OCI-LY3 (cell line): ENCODE results near the gene AOX1.

ENCODE experiments used
- H2AFZ ChIP-seq: fragments of 200-600, 300-600 bp; shearing (Covaris generic); 2 replicates; pipeline ENCODE4 v1.6.0; 2014; ENCODE audit warnings: antibody characterized with exemption, low read depth, low read length
- H3K27ac ChIP-seq: fragments of 200-600, 300-600 bp; sonication (generic); 2 replicates; pipeline ENCODE4 v1.5.1; 2014; ENCODE audit warnings: mild to moderate bottlenecking, low read length, moderate library complexity, mixed read lengths
- H3K27me3 ChIP-seq: fragments of 200-600, 300-600 bp; sonication (generic); 2 replicates; pipeline ENCODE4 v1.6.1; 2014; ENCODE audit warnings: low read depth, low read length, mixed read lengths
- H3K36me3 ChIP-seq: fragments of 200-600, 300-600 bp; sonication (generic); replicated peaks from 2 replicates; pipeline ENCODE3; 2014; ENCODE audit warnings: low read depth, low read length, mixed read lengths
- H3K4me1 ChIP-seq: fragments of 300-600, 200-600 bp; sonication (generic); 2 replicates; pipeline ENCODE4 v1.6.1; 2014; ENCODE audit warnings: low read length, mixed read lengths
- H3K4me2 ChIP-seq: fragments of 200-600, 300-600 bp; sonication (generic); 2 replicates; pipeline ENCODE4 v1.6.1; 2014; ENCODE audit warnings: low read length, mixed read lengths
- H3K4me3 ChIP-seq: fragments of 300-600, 200-600 bp; sonication (generic); 2 replicates; pipeline ENCODE4 v1.5.1; 2014; ENCODE audit warnings: antibody characterized with exemption, mild to moderate bottlenecking, low read length, moderate library complexity
- H3K79me2 ChIP-seq: fragments of 300-600, 200-600 bp; shearing (Covaris generic); 2 replicates; pipeline ENCODE4 v1.6.1; 2014; ENCODE audit warnings: mild to moderate bottlenecking, low read length, mixed read lengths
- H3K9ac ChIP-seq: fragments of 300-600, 200-600 bp; shearing (Covaris generic); 2 replicates; pipeline ENCODE4 v1.6.0; 2014; ENCODE audit warnings: mild to moderate bottlenecking, low read length, moderate library complexity
- H3K9me3 ChIP-seq: fragments of 200-600, 300-600 bp; shearing (Covaris generic); 2 replicates; pipeline ENCODE4 v1.6.1; 2014; ENCODE audit warnings: low read length, mixed read lengths; ENCODE audit not compliant: insufficient read depth
- H4K20me1 ChIP-seq: fragments of 200-600, 300-600 bp; sonication (generic); 2 replicates; pipeline ENCODE4 v1.6.1; 2016; ENCODE audit warnings: low read length, mixed read lengths; ENCODE audit not compliant: insufficient read depth
- EZH2phosphoT487 ChIP-seq: fragments of 200-600 bp; shearing (Covaris generic); IDR thresholded peaks from 2 replicates; pipeline ENCODE4 v1.6.1; 2018; ENCODE audit warnings: antibody characterized with exemption, mixed run types, low read depth
- TF ChIP-seq, protein P1 (sequence below): fragments of 200-600, 300-600 bp; sonication (generic); IDR thresholded peaks from 2 replicates; pipeline ENCODE4 v1.5.1; 2014; ENCODE audit warnings: antibody characterized with exemption, low read length, low read depth

The AOX1 gene

DNA sequence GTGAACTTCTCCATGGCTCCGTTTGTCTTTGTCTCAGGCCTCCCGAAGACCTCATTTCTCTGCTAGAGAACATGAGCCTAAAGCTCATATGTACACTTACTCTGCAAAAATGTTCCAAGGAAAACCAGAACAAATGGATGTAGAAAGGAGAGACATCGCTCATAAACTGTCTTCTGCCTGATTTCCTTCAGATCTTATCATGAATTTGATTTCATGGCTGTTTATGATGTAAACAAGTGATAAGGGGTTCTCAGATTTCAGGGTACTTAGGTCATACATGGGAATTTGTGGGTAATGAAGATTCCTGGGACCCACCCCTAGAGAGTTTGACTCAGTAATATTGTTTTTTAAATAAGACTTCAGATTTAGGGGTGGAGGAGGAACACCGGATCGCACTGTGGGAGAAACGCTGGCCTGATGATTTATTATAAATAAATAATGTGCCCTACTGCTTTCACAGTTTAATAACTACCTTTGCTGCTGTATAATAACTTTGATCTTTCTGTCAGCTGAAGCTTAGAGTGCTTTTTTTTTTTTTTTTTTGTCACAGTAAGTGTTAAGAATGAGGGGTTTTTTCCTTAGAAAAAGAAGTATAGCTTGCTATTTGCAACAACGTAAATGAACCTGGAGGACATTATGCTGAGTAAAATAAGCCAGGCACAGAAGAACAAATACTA lies 14.9 kb downstream of the AOX1 start:
- H3K9me3 ChIP-seq = no peaks in the 10 kb centered on the region
- H3K36me3 ChIP-seq = no peaks in the 10 kb centered on the region
- no peaks in the 10 kb centered on the region for H4K20me1 ChIP-seq
- no peak for TF ChIP-seq EZH2phosphoT487
- TF ChIP-seq, protein P1, sequence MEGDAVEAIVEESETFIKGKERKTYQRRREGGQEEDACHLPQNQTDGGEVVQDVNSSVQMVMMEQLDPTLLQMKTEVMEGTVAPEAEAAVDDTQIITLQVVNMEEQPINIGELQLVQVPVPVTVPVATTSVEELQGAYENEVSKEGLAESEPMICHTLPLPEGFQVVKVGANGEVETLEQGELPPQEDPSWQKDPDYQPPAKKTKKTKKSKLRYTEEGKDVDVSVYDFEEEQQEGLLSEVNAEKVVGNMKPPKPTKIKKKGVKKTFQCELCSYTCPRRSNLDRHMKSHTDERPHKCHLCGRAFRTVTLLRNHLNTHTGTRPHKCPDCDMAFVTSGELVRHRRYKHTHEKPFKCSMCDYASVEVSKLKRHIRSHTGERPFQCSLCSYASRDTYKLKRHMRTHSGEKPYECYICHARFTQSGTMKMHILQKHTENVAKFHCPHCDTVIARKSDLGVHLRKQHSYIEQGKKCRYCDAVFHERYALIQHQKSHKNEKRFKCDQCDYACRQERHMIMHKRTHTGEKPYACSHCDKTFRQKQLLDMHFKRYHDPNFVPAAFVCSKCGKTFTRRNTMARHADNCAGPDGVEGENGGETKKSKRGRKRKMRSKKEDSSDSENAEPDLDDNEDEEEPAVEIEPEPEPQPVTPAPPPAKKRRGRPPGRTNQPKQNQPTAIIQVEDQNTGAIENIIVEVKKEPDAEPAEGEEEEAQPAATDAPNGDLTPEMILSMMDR = no peak
- H3K79me2 ChIP-seq = no peaks in the 10 kb centered on the region
- no peaks in the 10 kb centered on the region; the same call in 1 of the 2 replicates for H3K27me3 ChIP-seq
- no peak overlapping the region for H3K9ac ChIP-seq
- no peak overlapping the region for H2AFZ ChIP-seq
- no peak overlapping the region for H3K27ac ChIP-seq
- no peaks in the 10 kb centered on the region for H3K4me1 ChIP-seq
- no peak overlapping the region for H3K4me3 ChIP-seq
- H3K4me2 ChIP-seq = no peak overlapping the region

DNA sequence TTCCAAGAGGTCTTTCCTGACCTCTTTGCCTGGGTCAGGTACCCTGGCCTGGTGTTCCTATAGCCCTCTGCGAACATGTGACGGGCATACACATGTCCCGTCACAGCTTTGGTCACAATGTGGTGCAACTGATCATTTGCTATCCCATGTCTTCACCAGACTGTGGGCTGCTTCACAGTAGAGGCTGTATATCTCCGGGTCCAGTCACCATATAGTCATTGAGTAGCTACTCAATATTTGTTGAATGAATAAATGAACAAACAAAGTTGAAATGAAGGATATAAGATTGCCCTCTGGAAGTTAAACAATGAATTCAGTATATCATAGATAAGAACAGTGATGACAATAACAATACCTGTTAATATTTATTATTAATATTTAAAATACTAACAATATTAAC lies 16.8 kb downstream of the AOX1 start:
- H3K4me3 ChIP-seq = no peak overlapping the region
- H3K4me1 ChIP-seq = no peaks in the 10 kb centered on the region
- no peak overlapping the region for H2AFZ ChIP-seq
- no peaks in the 10 kb centered on the region for H3K36me3 ChIP-seq
- H3K27me3 ChIP-seq = no peaks in the 10 kb centered on the region
- H3K9me3 ChIP-seq = no peaks in the 10 kb centered on the region
- H3K4me2 ChIP-seq = no peak overlapping the region
- H4K20me1 ChIP-seq = no peaks in the 10 kb centered on the region
- no peaks in the 10 kb centered on the region for H3K79me2 ChIP-seq
- H3K9ac ChIP-seq = no peak overlapping the region
- no peak overlapping the region for H3K27ac ChIP-seq
- TF ChIP-seq EZH2phosphoT487 = no peak
- TF ChIP-seq, protein P1 = no peak

DNA sequence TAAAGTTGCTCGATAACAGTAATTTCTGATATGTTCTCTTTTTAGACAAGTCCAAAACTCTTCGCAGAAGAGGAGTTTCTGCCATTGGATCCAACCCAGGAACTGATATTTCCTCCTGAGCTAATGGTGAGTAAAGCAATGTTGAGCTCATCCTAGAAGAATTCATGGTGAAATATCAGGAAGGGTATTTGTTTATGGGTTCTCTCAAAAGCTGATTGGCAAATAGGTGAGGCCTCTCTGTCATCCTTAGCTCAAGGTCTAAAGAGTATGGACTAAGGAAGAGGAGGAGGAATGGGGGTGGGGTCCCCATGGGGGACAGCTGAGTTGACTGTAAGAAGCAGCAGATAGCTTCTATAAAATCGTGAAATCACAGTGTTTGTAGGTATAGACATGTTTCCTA lies 18.2 kb downstream of the AOX1 start:
- Histone ChIP-seq H3K9me3 (no peaks in the 10 kb centered on the region), H3K4me3 (no peak overlapping the region), H3K79me2 (no peaks in the 10 kb centered on the region), H2AFZ (no peak overlapping the region), H3K4me1 (no peaks in the 10 kb centered on the region), H3K27ac (no peak overlapping the region), H3K4me2 (no peak overlapping the region), H3K36me3 (no peaks in the 10 kb centered on the region), H3K9ac (no peak overlapping the region), H4K20me1 (no peaks in the 10 kb centered on the region), H3K27me3 (peaks cover 8% of the 10 kb centered on the region)
- TF ChIP-seq, protein P1 = no peak
- TF ChIP-seq EZH2phosphoT487 = no peak

DNA sequence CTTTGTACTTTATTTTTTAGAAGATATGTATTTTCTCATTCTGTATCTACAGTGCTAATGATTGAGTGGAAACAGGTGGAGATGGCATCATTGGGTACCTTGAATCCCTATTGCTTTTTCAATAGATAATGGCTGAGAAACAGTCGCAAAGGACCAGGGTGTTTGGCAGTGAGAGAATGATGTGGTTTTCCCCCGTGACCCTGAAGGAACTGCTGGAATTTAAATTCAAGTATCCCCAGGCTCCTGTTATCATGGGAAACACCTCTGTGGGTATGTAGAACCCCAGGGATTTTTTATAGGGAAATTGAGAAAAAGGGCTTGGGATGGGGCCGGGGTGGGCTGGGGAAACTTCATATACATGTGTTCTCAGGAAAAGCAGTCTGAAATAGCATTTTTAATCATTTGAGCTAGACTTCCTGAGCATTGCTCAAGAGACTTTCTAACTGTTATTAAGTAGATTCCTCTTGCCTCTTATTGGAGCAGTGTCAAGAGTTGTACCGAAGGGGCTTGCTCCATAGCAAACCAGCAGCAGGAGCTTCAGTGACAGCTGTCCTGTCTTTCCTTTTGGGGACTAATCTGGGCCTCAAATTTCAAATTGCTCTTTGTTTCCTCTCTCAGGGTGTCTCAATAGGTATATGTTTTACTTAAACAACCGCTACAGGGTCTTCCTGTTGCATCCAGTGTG lies 18.9 kb downstream of the AOX1 start:
- no peak overlapping the region for H2AFZ ChIP-seq
- no peak overlapping the region for H3K27ac ChIP-seq
- no peaks in the 10 kb centered on the region for H4K20me1 ChIP-seq
- no peak overlapping the region for H3K4me3 ChIP-seq
- TF ChIP-seq EZH2phosphoT487 = no peak
- TF ChIP-seq, protein P1 = no peak
- H3K27me3 ChIP-seq = peaks cover 14% of the 10 kb centered on the region
- no peak overlapping the region for H3K4me2 ChIP-seq
- H3K79me2 ChIP-seq = no peaks in the 10 kb centered on the region
- H3K4me1 ChIP-seq = no peaks in the 10 kb centered on the region
- H3K36me3 ChIP-seq = no peaks in the 10 kb centered on the region
- no peak overlapping the region for H3K9ac ChIP-seq
- H3K9me3 ChIP-seq = no peaks in the 10 kb centered on the region
